HUES6 (cell line): ENCODE results near the gene SPSB3.
A peak's percentile ranks its signal among the peaks of the same experiment; 100 is the strongest.

Experiments used
- H3K27ac ChIP-seq: 2 replicates; pipeline ENCODE4 v1.7.0; 2013; ENCODE audit warnings: low read depth, mild to moderate bottlenecking, low read length, inconsistent platforms
- H3K27me3 ChIP-seq: 2 replicates; pipeline ENCODE4 v1.6.1; 2013; ENCODE audit warnings: low read length; ENCODE audit not compliant: control insufficient read depth, insufficient read depth
- H3K36me3 ChIP-seq: 2 replicates; pipeline ENCODE4 v1.6.1; 2013; ENCODE audit warnings: low read length; ENCODE audit not compliant: control insufficient read depth, insufficient read depth
- H3K4me1 ChIP-seq: 2 replicates; pipeline ENCODE4 v1.6.1; 2013; ENCODE audit warnings: low read length; ENCODE audit not compliant: control insufficient read depth, insufficient read depth
- H3K4me3 ChIP-seq: 2 replicates; pipeline ENCODE4 v1.5.1; 2013; ENCODE audit warnings: low read depth, low read length
- H3K9ac ChIP-seq: one replicate; pipeline ENCODE4 v1.6.1; 2013; ENCODE audit warnings: mild to moderate bottlenecking, low read length
- H3K9me3 ChIP-seq: 2 replicates; pipeline ENCODE4 v1.6.1; 2013; ENCODE audit warnings: low read depth, low read length; ENCODE audit not compliant: control insufficient read depth, insufficient read depth

SPSB3 gene

GRCh38 chr16:1772362-1772907 is 9.9 kb downstream of the SPSB3 start, which contains the start of gene EME2:
EME2 (plus strand) TSS chr16:1772810; CDS start chr16:1773228, 418 bp downstream.
- H3K9me3 ChIP-seq = no peaks in the 10 kb centered on the region
- H3K36me3 ChIP-seq = peaks cover 46% of the 10 kb centered on the region
- peaks cover 15% of the 10 kb centered on the region for H3K4me1 ChIP-seq
- H3K9ac ChIP-seq = peak within 1 kb of the TSS; percentile 98
- peak within 1 kb of the TSS; percentile 94 for H3K27ac ChIP-seq
- H3K4me3 ChIP-seq = peak within 1 kb of the TSS; percentile 99
- no peaks in the 10 kb centered on the region for H3K27me3 ChIP-seq

- Histone ChIP-seq H3K9me3 (no peaks in the 10 kb centered on the region), H3K9ac (peak overlapping the region; percentile 98), H3K27me3 (no peaks in the 10 kb centered on the region), H3K4me3 (peak overlapping the region; percentile 99), H3K36me3 (peaks cover 46% of the 10 kb centered on the region), H3K4me1 (peaks cover 15% of the 10 kb centered on the region), H3K27ac (peak overlapping the region; percentile 94)
Measured at GRCh38 chr16:1771864-1772361, 10.5 kb downstream of the SPSB3 start.

GRCh38 chr16:1771188-1771863 is 11.0 kb downstream of the SPSB3 start, which contains the start of gene NME3:
NME3 (minus strand) TSS chr16:1771543; CDS start chr16:1771534, 9 bp downstream.
- Histone ChIP-seq H3K9me3 (no peaks in the 10 kb centered on the region), H3K9ac (peak within 1 kb of the TSS; percentile 98), H3K36me3 (peaks cover 43% of the 10 kb centered on the region), H3K4me3 (peak within 1 kb of the TSS; percentile 99), H3K27me3 (no peaks in the 10 kb centered on the region), H3K27ac (peak within 1 kb of the TSS; percentile 94), H3K4me1 (peaks cover 15% of the 10 kb centered on the region)

GRCh38 chr16:1770328-1771187 is 11.8 kb downstream of the SPSB3 start:
- Histone ChIP-seq H3K4me1 (peaks cover 15% of the 10 kb centered on the region), H3K27me3 (no peaks in the 10 kb centered on the region), H3K9ac (peak overlapping the region; percentile 73), H3K27ac (no peak overlapping the region), H3K4me3 (peak overlapping the region; percentile 99), H3K9me3 (no peaks in the 10 kb centered on the region), H3K36me3 (peaks cover 44% of the 10 kb centered on the region)

GRCh38 chr16:1769402-1770300 is 12.7 kb downstream of the SPSB3 start:
- H3K4me3 ChIP-seq = peak overlapping the region; percentile 99

DNA sequence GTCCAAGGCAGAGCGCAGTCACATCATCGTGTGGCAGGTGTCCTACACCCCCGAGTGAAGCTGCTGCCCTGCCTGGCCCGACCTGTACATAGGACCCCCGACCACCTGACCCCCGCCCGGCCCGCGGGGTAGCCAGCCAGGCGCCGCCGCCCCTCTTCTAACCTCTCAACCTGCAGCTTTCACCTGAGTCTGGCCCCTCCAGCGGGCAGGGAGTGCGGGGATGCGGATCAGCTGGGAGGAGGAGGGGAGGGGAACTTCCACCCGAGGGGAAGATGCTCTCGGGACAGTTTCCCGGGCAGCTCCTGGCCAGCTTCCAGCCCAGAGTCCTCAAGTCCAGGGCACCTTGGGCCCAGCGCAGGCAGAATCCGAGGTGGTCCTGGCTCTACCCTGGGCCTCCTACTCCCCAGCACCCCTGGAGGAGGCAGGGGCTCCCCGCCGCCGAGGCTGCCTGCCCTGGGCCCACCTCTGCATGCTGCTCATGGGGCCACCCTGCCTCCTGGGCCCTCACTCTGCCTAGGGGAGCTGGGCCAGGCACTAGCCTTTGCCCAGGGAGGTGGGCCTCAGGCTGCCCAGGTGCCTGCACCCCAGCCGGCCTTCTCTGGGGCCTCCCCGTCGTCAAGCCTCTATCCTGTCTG is 13.5 kb downstream of the SPSB3 start:
- Histone ChIP-seq H3K27ac (no peak overlapping the region), H3K9ac (no peak overlapping the region)

More at GRCh38 chr16:1769402-1770300, 12.7 kb downstream of the SPSB3 start:
- Histone ChIP-seq H3K27ac (no peak overlapping the region), H3K27me3 (no peaks in the 10 kb centered on the region), H3K4me1 (peaks cover 15% of the 10 kb centered on the region), H3K9me3 (no peaks in the 10 kb centered on the region), H3K36me3 (peaks cover 46% of the 10 kb centered on the region), H3K9ac (no peak overlapping the region)

GRCh38 chr16:1768061-1768766 is 14.2 kb downstream of the SPSB3 start:
- H3K4me1 ChIP-seq = peaks cover 15% of the 10 kb centered on the region
- no peaks in the 10 kb centered on the region for H3K9me3 ChIP-seq
- H3K4me3 ChIP-seq = no peak overlapping the region
- H3K9ac ChIP-seq = no peak overlapping the region
- H3K27me3 ChIP-seq = no peaks in the 10 kb centered on the region
- H3K36me3 ChIP-seq = peaks cover 45% of the 10 kb centered on the region
- no peak overlapping the region for H3K27ac ChIP-seq

More for the DNA sequence above, 13.5 kb downstream of the SPSB3 start:
- no peaks in the 10 kb centered on the region for H3K9me3 ChIP-seq
- H3K27me3 ChIP-seq = no peaks in the 10 kb centered on the region
- H3K4me3 ChIP-seq = no peak overlapping the region
- H3K36me3 ChIP-seq = peaks cover 45% of the 10 kb centered on the region
- H3K4me1 ChIP-seq = peaks cover 14% of the 10 kb centered on the region

DNA sequence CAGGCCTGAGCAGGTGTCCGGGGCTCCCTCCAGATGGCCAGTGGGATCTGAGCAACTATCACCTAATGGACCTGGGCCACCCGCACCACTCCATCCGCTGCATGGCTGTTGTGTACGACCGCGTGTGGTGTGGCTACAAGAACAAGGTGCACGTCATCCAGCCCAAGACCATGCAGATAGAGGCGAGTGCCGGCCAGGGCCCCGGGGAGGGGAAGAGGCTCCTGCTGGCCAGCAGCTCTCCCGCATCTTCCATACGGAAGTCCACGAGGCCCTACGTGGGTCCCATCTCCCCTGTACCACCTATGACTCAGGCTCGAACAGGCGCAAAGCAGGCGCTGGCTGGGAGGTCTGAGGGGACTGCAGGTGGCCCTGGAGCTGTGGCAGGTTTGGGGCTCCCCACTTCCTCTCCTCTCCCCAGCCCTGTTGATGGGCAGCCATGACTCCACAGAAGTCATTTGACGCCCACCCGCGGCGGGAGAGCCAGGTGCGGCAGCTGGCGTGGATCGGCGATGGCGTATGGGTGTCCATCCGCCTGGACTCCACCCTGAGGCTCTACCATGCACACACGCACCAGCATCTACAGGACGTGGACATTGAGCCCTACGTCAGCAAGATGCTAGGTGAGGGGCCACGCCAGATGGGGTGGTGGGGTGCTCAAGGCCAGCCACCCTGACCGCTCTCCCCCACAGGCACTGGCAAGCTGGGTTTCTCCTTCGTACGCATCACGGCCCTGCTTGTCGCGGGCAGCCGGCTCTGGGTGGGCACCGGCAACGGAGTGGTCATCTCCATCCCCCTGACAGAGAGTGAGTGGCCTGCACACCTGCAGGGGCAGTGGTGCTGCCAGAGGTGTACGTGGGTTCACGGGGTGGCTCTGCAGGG is 15.0 kb downstream of the SPSB3 start:
- no peak overlapping the region for H3K9ac ChIP-seq
- H3K4me1 ChIP-seq = peaks cover 15% of the 10 kb centered on the region
- H3K36me3 ChIP-seq = peaks cover 52% of the 10 kb centered on the region
- no peak overlapping the region for H3K4me3 ChIP-seq
- no peaks in the 10 kb centered on the region for H3K27me3 ChIP-seq
- no peaks in the 10 kb centered on the region for H3K9me3 ChIP-seq
- H3K27ac ChIP-seq = no peak overlapping the region

DNA sequence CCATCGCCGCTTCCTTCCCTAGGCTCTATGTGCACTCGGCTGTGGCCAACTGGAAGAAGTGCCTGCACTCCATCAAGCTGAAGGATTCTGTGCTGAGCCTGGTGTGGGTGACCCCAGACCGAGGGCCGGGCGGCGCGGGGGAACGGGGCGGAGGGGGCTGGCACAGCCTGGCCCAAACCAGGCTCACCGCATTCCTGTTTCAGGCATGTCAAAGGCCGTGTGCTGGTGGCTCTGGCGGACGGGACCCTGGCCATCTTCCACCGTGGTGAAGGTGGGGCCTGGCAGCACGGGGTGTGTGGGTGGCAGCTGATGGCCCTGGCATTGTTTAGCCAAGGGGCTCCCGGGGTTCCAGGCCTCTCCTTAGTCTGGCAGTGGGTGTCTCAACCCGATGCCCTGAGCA is 15.7 kb downstream of the SPSB3 start:
- H3K9me3 ChIP-seq = no peaks in the 10 kb centered on the region
- H3K27me3 ChIP-seq = no peaks in the 10 kb centered on the region
- peaks cover 53% of the 10 kb centered on the region for H3K36me3 ChIP-seq
- no peak overlapping the region for H3K27ac ChIP-seq
- no peak overlapping the region for H3K9ac ChIP-seq
- no peak overlapping the region for H3K4me3 ChIP-seq
- peaks cover 15% of the 10 kb centered on the region for H3K4me1 ChIP-seq
